ENCODE measurements around the gene BANP.
"Not testable (repeated sequence)": the region's sequence is repeated elsewhere in the genome, so short reads cannot be mapped to it uniquely, and the experiment has no call there.

Gene BANP

GRCh38 chr16:87998184-87998793 is 47.1 kb downstream of the BANP start:
- H4K91ac ChIP-seq (ENCODE audit: low read depth, low read length); H2AFZ ChIP-seq (ENCODE audit: insufficient read depth, low read length, poor library complexity); H3K23ac ChIP-seq (ENCODE audit: low read length); H4K12ac ChIP-seq (ENCODE audit: low read depth, low read length); H3K79me2 ChIP-seq (ENCODE audit: control insufficient read depth, insufficient read depth, low read length, poor library complexity); H3K9me3 ChIP-seq (ENCODE audit: insufficient read depth, low read depth, low read length); H3K79me1 ChIP-seq (ENCODE audit: low read length); H3K27me3 ChIP-seq (ENCODE audit: insufficient read depth, low read length); H3K9ac ChIP-seq (ENCODE audit: low read length); H2AK5ac ChIP-seq (ENCODE audit: low read length); H3K4me1 ChIP-seq (ENCODE audit: control insufficient read depth in 1 of 2, insufficient read depth in 2 of 2, low read length in 2 of 2); H3K4ac ChIP-seq (ENCODE audit: low read depth, low read length); H4K8ac ChIP-seq (ENCODE audit: low read depth, low read length); H3K4me2 ChIP-seq (ENCODE audit: low read length); H2BK5ac ChIP-seq (ENCODE audit: low read depth, low read length, poor library complexity); DNase-seq; H2BK120ac ChIP-seq (ENCODE audit: insufficient read depth, low read length, poor library complexity); H3K14ac ChIP-seq (ENCODE audit: low read length); H2BK12ac ChIP-seq (ENCODE audit: low read length); H3K27ac ChIP-seq (ENCODE audit: low read depth, low read length); H3K4me3 ChIP-seq (ENCODE audit: low read depth, low read length); H3K18ac ChIP-seq (ENCODE audit: low read length): not testable (repeated sequence)
- H3K36me3 ChIP-seq (ENCODE audit: control insufficient read depth in 1 of 2, insufficient read depth in 2 of 2, low read length in 2 of 2) = peaks cover 16 to 19% of the 10 kb centered on the region in 2 experiments
- no CpG with 5 or more reads among the region's 32 CpGs for WGBS (ENCODE audit: extremely low coverage, insufficient coverage, insufficient read length)

- not testable (repeated sequence) for DNase-seq; H2AFZ ChIP-seq (ENCODE audit: insufficient read depth, low read length, poor library complexity); H3K4me3 ChIP-seq (ENCODE audit: low read depth, low read length); H3K4me2 ChIP-seq (ENCODE audit: low read length); H3K27me3 ChIP-seq (ENCODE audit: insufficient read depth, low read length); H3K23ac ChIP-seq (ENCODE audit: low read length); H3K4ac ChIP-seq (ENCODE audit: low read depth, low read length); H3K18ac ChIP-seq (ENCODE audit: low read length); H3K27ac ChIP-seq (ENCODE audit: low read depth, low read length); H3K9ac ChIP-seq (ENCODE audit: low read length); H3K79me1 ChIP-seq (ENCODE audit: low read length); H4K8ac ChIP-seq (ENCODE audit: low read depth, low read length); H3K14ac ChIP-seq (ENCODE audit: low read length); H2BK12ac ChIP-seq (ENCODE audit: low read length); H2BK5ac ChIP-seq (ENCODE audit: low read depth, low read length, poor library complexity); H4K12ac ChIP-seq (ENCODE audit: low read depth, low read length); H3K4me1 ChIP-seq (ENCODE audit: control insufficient read depth in 1 of 2, insufficient read depth in 2 of 2, low read length in 2 of 2); H3K9me3 ChIP-seq (ENCODE audit: insufficient read depth, low read depth, low read length); H4K91ac ChIP-seq (ENCODE audit: low read depth, low read length); H2AK5ac ChIP-seq (ENCODE audit: low read length); H3K79me2 ChIP-seq (ENCODE audit: control insufficient read depth, insufficient read depth, low read length, poor library complexity); H2BK120ac ChIP-seq (ENCODE audit: insufficient read depth, low read length, poor library complexity)
- peaks cover 12 to 21% of the 10 kb centered on the region in 2 experiments for H3K36me3 ChIP-seq (ENCODE audit: control insufficient read depth in 1 of 2, insufficient read depth in 2 of 2, low read length in 2 of 2)
- no CpG with 5 or more reads among the region's 29 CpGs for WGBS (ENCODE audit: extremely low coverage, insufficient coverage, insufficient read length)
These were observed 47.8 kb downstream of the BANP start for GRCh38 chr16:87998992-87999391.

- Histone ChIP-seq H4K8ac (ENCODE audit: low read depth, low read length) (no peak overlapping the region), H3K4ac (ENCODE audit: low read depth, low read length) (no peak overlapping the region), H3K9ac (ENCODE audit: low read length) (no peak overlapping the region), H4K12ac (ENCODE audit: low read depth, low read length) (no peak overlapping the region), H3K79me1 (ENCODE audit: low read length) (no peaks in the 10 kb centered on the region), H3K4me2 (ENCODE audit: low read length) (no peak overlapping the region), H2AK5ac (ENCODE audit: low read length) (no peak overlapping the region), H4K91ac (ENCODE audit: low read depth, low read length) (no peak overlapping the region), H3K4me3 (ENCODE audit: low read depth, low read length) (no peak overlapping the region), H2BK12ac (ENCODE audit: low read length) (no peak overlapping the region), H3K14ac (ENCODE audit: low read length) (no peak overlapping the region), H2BK120ac (ENCODE audit: insufficient read depth, low read length, poor library complexity) (no peak overlapping the region), H3K27me3 (ENCODE audit: insufficient read depth, low read length) (no peaks in the 10 kb centered on the region), H3K79me2 (ENCODE audit: control insufficient read depth, insufficient read depth, low read length, poor library complexity) (no peaks in the 10 kb centered on the region), H3K36me3 (ENCODE audit: control insufficient read depth in 1 of 2, insufficient read depth in 2 of 2, low read length in 2 of 2) (peaks cover 19 to 33% of the 10 kb centered on the region in 2 experiments), H2BK5ac (ENCODE audit: low read depth, low read length, poor library complexity) (no peak overlapping the region), H3K27ac (ENCODE audit: low read depth, low read length) (no peak overlapping the region), H3K18ac (ENCODE audit: low read length) (no peak overlapping the region), H3K23ac (ENCODE audit: low read length) (no peak overlapping the region), H2AFZ (ENCODE audit: insufficient read depth, low read length, poor library complexity) (no peak overlapping the region), H3K9me3 (ENCODE audit: insufficient read depth, low read depth, low read length) (peaks cover 3% of the 10 kb centered on the region), H3K4me1 (ENCODE audit: control insufficient read depth in 1 of 2, insufficient read depth in 2 of 2, low read length in 2 of 2) (no peaks in the 10 kb centered on the region)
- no peak for DNase-seq
- WGBS (ENCODE audit: extremely low coverage, insufficient coverage, insufficient read length) = no CpG with 5 or more reads among the region's 6 CpGs
These were observed 51.0 kb downstream of the BANP start for GRCh38 chr16:88002211-88002610.

GRCh38 chr16:88002749-88003148 is 51.5 kb downstream of the BANP start:
- Histone ChIP-seq H3K4ac (ENCODE audit: low read depth, low read length) (no peak overlapping the region), H3K79me1 (ENCODE audit: low read length) (no peaks in the 10 kb centered on the region), H4K91ac (ENCODE audit: low read depth, low read length) (no peak overlapping the region), H4K12ac (ENCODE audit: low read depth, low read length) (no peak overlapping the region), H3K4me1 (ENCODE audit: control insufficient read depth in 1 of 2, insufficient read depth in 2 of 2, low read length in 2 of 2) (no peaks in the 10 kb centered on the region), H2BK5ac (ENCODE audit: low read depth, low read length, poor library complexity) (no peak overlapping the region), H3K27me3 (ENCODE audit: insufficient read depth, low read length) (no peaks in the 10 kb centered on the region), H3K36me3 (ENCODE audit: control insufficient read depth in 1 of 2, insufficient read depth in 2 of 2, low read length in 2 of 2) (peaks cover 21 to 33% of the 10 kb centered on the region in 2 experiments), H3K9me3 (ENCODE audit: insufficient read depth, low read depth, low read length) (peaks cover 3% of the 10 kb centered on the region), H2BK12ac (ENCODE audit: low read length) (no peak overlapping the region), H3K14ac (ENCODE audit: low read length) (no peak overlapping the region), H3K4me2 (ENCODE audit: low read length) (no peak overlapping the region), H3K27ac (ENCODE audit: low read depth, low read length) (no peak overlapping the region), H3K9ac (ENCODE audit: low read length) (no peak overlapping the region), H2AFZ (ENCODE audit: insufficient read depth, low read length, poor library complexity) (no peak overlapping the region), H3K23ac (ENCODE audit: low read length) (no peak overlapping the region), H3K79me2 (ENCODE audit: control insufficient read depth, insufficient read depth, low read length, poor library complexity) (no peaks in the 10 kb centered on the region), H4K8ac (ENCODE audit: low read depth, low read length) (no peak overlapping the region), H3K4me3 (ENCODE audit: low read depth, low read length) (no peak overlapping the region), H2BK120ac (ENCODE audit: insufficient read depth, low read length, poor library complexity) (no peak overlapping the region), H3K18ac (ENCODE audit: low read length) (no peak overlapping the region), H2AK5ac (ENCODE audit: low read length) (no peak overlapping the region)
- no CpG with 5 or more reads among the region's 4 CpGs for WGBS (ENCODE audit: extremely low coverage, insufficient coverage, insufficient read length)
- DNase-seq = no peak

Measured in trophoblast cell (in vitro differentiated cells and primary cell).